ENCODE results near the gene ATP1A2. TPM values are rescaled to one million over a fixed set of nuclear protein-coding genes. Genes with fewer than 3 reads are reported as not detected.

Gene ATP1A2
- total RNA-seq, 1 donor from 2014 or later, result 5.6 TPM

DNA sequence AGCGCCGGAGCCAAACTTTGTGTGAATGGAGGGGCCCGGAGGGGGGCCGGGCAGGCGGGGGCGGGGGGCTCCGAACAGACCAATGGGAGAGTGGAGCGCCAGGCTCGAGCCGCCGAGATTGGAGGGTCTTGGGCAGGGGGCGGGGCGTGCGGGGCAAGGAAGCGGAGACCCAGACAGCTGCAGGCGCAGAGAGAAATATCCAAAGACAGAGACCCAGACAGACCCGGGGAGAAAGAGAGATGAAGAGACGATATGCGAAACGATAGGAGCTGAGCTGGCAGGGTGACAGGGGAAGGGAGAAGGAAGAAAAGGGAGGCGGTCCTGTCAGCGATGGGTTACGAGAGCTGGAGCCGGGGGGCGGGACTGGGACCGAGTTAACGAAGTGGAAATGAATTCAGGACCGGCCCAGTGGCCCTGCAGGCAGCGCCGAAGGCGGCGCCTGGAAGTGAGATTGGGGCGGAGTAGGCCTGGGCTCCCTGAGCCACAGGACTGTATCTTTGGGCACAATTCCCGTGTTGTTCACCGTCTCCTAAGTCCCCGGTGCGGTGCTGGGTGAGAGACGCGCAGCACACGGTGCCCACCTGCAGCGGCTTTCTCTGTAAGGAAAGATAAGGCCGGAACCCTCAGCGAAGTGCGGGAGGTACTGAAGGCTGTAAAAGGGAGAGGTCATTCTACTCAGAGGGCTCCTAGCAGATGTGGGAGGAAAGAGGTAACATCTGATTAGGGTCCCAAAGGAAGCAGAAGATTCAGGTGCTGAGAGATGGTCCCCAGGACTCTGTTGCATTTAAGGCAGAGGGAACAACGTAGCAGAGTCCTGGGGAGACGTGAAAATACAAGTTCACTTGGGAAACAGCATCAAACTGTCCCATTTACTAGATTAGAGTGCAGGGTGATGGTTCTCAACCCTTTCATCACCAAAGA, 45.1 kb upstream of the ATP1A2 start:
- Histone ChIP-seq H3K27me3 (no peaks in the 10 kb centered on the region), H3K36me3 (no peaks in the 10 kb centered on the region), H3K4me1 (peaks cover 5% of the 10 kb centered on the region), H3K4me3 (peak overlapping the region; percentile 50), H3K27ac (no peak overlapping the region), H3K9me3 (no peaks in the 10 kb centered on the region)
- intact Hi-C loops (cut with DNase I), result no loop called here
- TF ChIP-seq, protein P1, sequence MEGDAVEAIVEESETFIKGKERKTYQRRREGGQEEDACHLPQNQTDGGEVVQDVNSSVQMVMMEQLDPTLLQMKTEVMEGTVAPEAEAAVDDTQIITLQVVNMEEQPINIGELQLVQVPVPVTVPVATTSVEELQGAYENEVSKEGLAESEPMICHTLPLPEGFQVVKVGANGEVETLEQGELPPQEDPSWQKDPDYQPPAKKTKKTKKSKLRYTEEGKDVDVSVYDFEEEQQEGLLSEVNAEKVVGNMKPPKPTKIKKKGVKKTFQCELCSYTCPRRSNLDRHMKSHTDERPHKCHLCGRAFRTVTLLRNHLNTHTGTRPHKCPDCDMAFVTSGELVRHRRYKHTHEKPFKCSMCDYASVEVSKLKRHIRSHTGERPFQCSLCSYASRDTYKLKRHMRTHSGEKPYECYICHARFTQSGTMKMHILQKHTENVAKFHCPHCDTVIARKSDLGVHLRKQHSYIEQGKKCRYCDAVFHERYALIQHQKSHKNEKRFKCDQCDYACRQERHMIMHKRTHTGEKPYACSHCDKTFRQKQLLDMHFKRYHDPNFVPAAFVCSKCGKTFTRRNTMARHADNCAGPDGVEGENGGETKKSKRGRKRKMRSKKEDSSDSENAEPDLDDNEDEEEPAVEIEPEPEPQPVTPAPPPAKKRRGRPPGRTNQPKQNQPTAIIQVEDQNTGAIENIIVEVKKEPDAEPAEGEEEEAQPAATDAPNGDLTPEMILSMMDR (IDR thresholded peaks at IDR 0.05), result no peak
- peak; percentile 88 for DNase-seq
- ATAC-seq, result peak; percentile 91

DNA sequence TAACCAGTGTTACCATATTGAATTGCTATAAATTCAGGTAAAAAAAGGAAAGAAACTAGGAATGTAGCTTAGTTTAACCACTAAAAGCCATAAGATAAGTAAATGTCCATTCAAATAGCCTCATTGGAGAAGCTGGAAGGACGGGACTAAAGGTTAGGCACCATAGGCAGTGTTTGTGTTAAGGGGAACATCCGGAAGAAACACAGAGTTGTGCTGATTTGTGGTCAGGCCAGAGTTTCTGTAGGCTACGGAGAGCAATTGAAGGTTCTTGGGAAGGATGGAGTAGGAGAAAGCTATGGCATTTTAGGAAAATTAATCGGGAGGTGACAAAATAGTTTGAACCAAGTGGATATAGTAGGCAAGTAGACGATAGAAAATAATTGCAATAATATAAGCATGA, 44.3 kb upstream of the ATP1A2 start:
- intact Hi-C loops (cut with DNase I), result no loop called here
- ATAC-seq (no peak), DNase-seq (no peak)
- Histone ChIP-seq H3K4me3 (no peak overlapping the region), H3K36me3 (no peaks in the 10 kb centered on the region), H3K4me1 (peaks cover 5% of the 10 kb centered on the region), H3K27ac (no peak overlapping the region), H3K27me3 (no peaks in the 10 kb centered on the region), H3K9me3 (no peaks in the 10 kb centered on the region)
- TF ChIP-seq, protein P1 (IDR thresholded peaks at IDR 0.05), result no peak

DNA sequence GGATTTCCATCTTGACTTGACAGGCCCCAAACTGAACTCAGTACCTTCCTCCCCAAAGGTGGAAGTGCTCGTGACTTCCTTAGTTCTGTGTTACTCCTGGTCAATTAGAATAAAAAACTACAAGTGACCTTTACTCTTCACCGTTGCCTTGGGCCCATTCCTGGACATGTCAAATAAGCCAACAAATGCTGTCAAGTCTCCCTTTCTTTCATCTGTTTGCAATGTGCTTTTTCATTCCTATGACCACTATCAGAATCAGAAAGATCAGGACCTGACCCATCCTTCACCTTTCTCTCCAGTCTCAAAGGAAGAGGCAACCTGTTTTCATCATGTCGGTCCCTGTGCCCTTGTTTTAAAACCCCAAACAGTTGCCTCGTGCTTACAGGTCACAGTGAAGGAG, 40.7 kb upstream of the ATP1A2 start:
- ATAC-seq, result no peak
- no peak for DNase-seq
- H3K9me3 ChIP-seq, result no peaks in the 10 kb centered on the region
- H3K27me3 ChIP-seq, result peaks cover 25% of the 10 kb centered on the region
- intact Hi-C loops (cut with DNase I), result no loop called here
- no peak overlapping the region for H3K27ac ChIP-seq
- TF ChIP-seq, protein P1 (IDR thresholded peaks at IDR 0.05), result no peak
- peaks cover 5% of the 10 kb centered on the region for H3K4me1 ChIP-seq
- H3K36me3 ChIP-seq, result no peaks in the 10 kb centered on the region
- H3K4me3 ChIP-seq, result no peak overlapping the region

DNA sequence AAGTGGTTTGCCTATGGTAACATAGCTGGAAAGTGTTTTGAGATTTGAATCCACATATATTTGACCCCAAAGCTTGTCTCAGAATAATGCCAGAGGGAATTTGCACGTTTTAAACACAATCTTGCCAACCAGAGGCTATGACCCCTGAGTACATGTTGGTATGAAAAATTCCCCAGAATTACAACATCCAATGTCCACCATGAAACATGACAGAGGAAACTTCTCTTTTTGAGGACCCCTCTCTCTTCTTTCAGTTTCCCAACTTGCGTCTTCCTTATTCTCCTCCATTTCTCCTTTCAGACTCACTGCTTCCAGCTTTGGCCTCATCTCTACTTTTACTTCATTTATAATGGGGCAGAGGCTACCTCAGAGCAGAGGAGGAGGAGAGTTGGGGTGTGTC, 39.7 kb upstream of the ATP1A2 start:
- no peaks in the 10 kb centered on the region for H3K9me3 ChIP-seq
- no peak overlapping the region for H3K4me3 ChIP-seq
- H3K36me3 ChIP-seq, result no peaks in the 10 kb centered on the region
- DNase-seq (no peak), ATAC-seq (no peak)
- H3K4me1 ChIP-seq, result peaks cover 2% of the 10 kb centered on the region
- intact Hi-C loops (cut with DNase I), result no loop called here
- peaks cover 34% of the 10 kb centered on the region for H3K27me3 ChIP-seq
- H3K27ac ChIP-seq, result no peak overlapping the region
- TF ChIP-seq, protein P1 (IDR thresholded peaks at IDR 0.05), result no peak

DNA sequence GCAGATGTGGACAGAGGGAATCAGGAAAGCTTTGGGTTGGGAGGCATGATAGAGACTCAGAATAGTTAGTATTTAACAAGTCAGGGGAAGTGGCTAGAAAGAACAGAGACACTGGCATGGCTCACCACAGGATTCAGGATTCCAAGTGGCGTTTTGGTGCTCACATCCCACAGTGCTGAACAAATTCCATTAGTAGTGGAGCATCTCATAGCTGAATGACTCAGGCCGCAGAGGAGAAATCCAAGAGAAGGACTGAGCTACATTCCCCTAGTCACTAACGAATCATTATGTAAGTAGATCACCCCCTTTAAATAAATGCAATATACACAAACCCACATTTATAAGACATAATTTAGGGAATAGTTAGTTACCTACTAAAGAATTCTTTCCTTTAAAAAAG, 39.3 kb upstream of the ATP1A2 start:
- Histone ChIP-seq H3K4me3 (no peak overlapping the region), H3K27me3 (peaks cover 39% of the 10 kb centered on the region), H3K9me3 (no peaks in the 10 kb centered on the region), H3K27ac (no peak overlapping the region), H3K36me3 (no peaks in the 10 kb centered on the region), H3K4me1 (no peaks in the 10 kb centered on the region)
- TF ChIP-seq, protein P1 (IDR thresholded peaks at IDR 0.05), result no peak
- ATAC-seq, result no peak
- peak; percentile 3 for DNase-seq
- intact Hi-C loops (cut with DNase I), result no loop called here
